Measurements from ENCODE around the gene CTSW. TPM values are rescaled to one million over a fixed set of nuclear protein-coding genes. Genes with fewer than 3 reads are reported as not detected.

The CTSW gene
- total and polyA plus RNA-seq, 2 donors (not counting 1 experiment from before 2014, with no cell fraction given): 0.84 to 4.6 TPM

Other genes starting within 250 kb of the CTSW start
- 448 and 461 TPM in 2 replicates for gene SIPA1, start 241.7 kb upstream of the CTSW start, total RNA-seq
- 308 and 314 TPM in 2 replicates for gene SIPA1, start 241.7 kb upstream of the CTSW start, polyA plus RNA-seq
- gene RELA, start 216.9 kb upstream of the CTSW start, total RNA-seq: 154 and 160 TPM in 2 replicates
- gene RELA, start 216.9 kb upstream of the CTSW start, polyA plus RNA-seq: 124 and 188 TPM in 2 replicates
- gene KAT5, start 167.6 kb upstream of the CTSW start, total RNA-seq: 134 and 142 TPM in 2 replicates
- gene KAT5, start 167.6 kb upstream of the CTSW start, polyA plus RNA-seq: 84.6 and 131 TPM in 2 replicates
- 75.3 and 81.6 TPM in 2 replicates for gene RNASEH2C, start 159.0 kb upstream of the CTSW start, total RNA-seq
- 71.6 and 95.0 TPM in 2 replicates for gene RNASEH2C, start 159.0 kb upstream of the CTSW start, polyA plus RNA-seq
- 25.2 and 26.3 TPM in 2 replicates for gene AP5B1, start 98.9 kb upstream of the CTSW start, total RNA-seq
- 9.4 and 9.6 TPM in 2 replicates for gene AP5B1, start 98.9 kb upstream of the CTSW start, polyA plus RNA-seq
- 0.15 and 0.17 TPM in 2 replicates for gene OVOL1, start 92.8 kb upstream of the CTSW start, total RNA-seq
- gene OVOL1, start 92.8 kb upstream of the CTSW start, polyA plus RNA-seq: 0.09 and 0.66 TPM in 2 replicates
- gene SNX32, start 45.9 kb upstream of the CTSW start, total RNA-seq: 0.34 and 0.57 TPM in 2 replicates
- 0.89 and 8.8 TPM in 2 replicates for gene SNX32, start 45.9 kb upstream of the CTSW start, polyA plus RNA-seq
- gene CFL1, start 21.7 kb upstream of the CTSW start, total RNA-seq: 439 and 455 TPM in 2 replicates
- gene CFL1, start 21.7 kb upstream of the CTSW start, polyA plus RNA-seq: 530 and 990 TPM in 2 replicates
- 71.1 and 74.5 TPM in 2 replicates for gene MUS81, start 19.4 kb upstream of the CTSW start, total RNA-seq
- 134 and 135 TPM in 2 replicates for gene MUS81, start 19.4 kb upstream of the CTSW start, polyA plus RNA-seq
- gene EFEMP2, start 7.0 kb upstream of the CTSW start, total RNA-seq: 9.5 and 11.7 TPM in 2 replicates
- 13.3 and 14.7 TPM in 2 replicates for gene EFEMP2, start 7.0 kb upstream of the CTSW start, polyA plus RNA-seq
- 59.8 and 63.4 TPM in 2 replicates for gene FIBP, start 8.6 kb downstream of the CTSW start, total RNA-seq
- gene FIBP, start 8.6 kb downstream of the CTSW start, polyA plus RNA-seq: 94.9 and 128 TPM in 2 replicates
- gene CCDC85B, start 10.8 kb downstream of the CTSW start, total RNA-seq: 16.8 and 18.2 TPM in 2 replicates
- 21.8 and 39.5 TPM in 2 replicates for gene CCDC85B, start 10.8 kb downstream of the CTSW start, polyA plus RNA-seq
- gene FOSL1, start 20.6 kb downstream of the CTSW start, total RNA-seq: not detected in 2 replicates
- 2.3 and 4.8 TPM in 2 replicates for gene FOSL1, start 20.6 kb downstream of the CTSW start, polyA plus RNA-seq
- gene C11orf68, start 39.2 kb downstream of the CTSW start, total RNA-seq: 50.6 and 57.6 TPM in 2 replicates
- gene C11orf68, start 39.2 kb downstream of the CTSW start, polyA plus RNA-seq: 16.6 and 34.9 TPM in 2 replicates
- gene DRAP1, start 39.6 kb downstream of the CTSW start, total RNA-seq: 62.9 and 71.7 TPM in 2 replicates
- gene DRAP1, start 39.6 kb downstream of the CTSW start, polyA plus RNA-seq: 83.9 and 90.2 TPM in 2 replicates
- not detected in 2 replicates for gene TSGA10IP, start 65.6 kb downstream of the CTSW start, total RNA-seq
- not detected in 2 replicates for gene TSGA10IP, start 65.6 kb downstream of the CTSW start, polyA plus RNA-seq
- gene SART1, start 81.9 kb downstream of the CTSW start, total RNA-seq: 97.4 and 102 TPM in 2 replicates
- 57.1 and 74.5 TPM in 2 replicates for gene SART1, start 81.9 kb downstream of the CTSW start, polyA plus RNA-seq
- gene EIF1AD, start 122.3 kb downstream of the CTSW start, total RNA-seq: 61.0 and 65.2 TPM in 2 replicates
- gene EIF1AD, start 122.3 kb downstream of the CTSW start, polyA plus RNA-seq: 56.9 and 100 TPM in 2 replicates
- gene BANF1, start 122.7 kb downstream of the CTSW start, total RNA-seq: 99.3 and 99.5 TPM in 2 replicates
- 74.3 and 75.7 TPM in 2 replicates for gene BANF1, start 122.7 kb downstream of the CTSW start, polyA plus RNA-seq
- not detected in 2 replicates for gene CST6, start 132.2 kb downstream of the CTSW start, total RNA-seq
- not detected in 2 replicates for gene CST6, start 132.2 kb downstream of the CTSW start, polyA plus RNA-seq
- not detected in 2 replicates for gene CATSPER1, start 146.6 kb downstream of the CTSW start, total RNA-seq
- not detected in 2 replicates for gene CATSPER1, start 146.6 kb downstream of the CTSW start, polyA plus RNA-seq
- gene GAL3ST3, start 169.3 kb downstream of the CTSW start, total RNA-seq: not detected in 2 replicates
- gene GAL3ST3, start 169.3 kb downstream of the CTSW start, polyA plus RNA-seq: not detected in 2 replicates
- gene SF3B2, start 172.5 kb downstream of the CTSW start, total RNA-seq: 205 and 214 TPM in 2 replicates
- gene SF3B2, start 172.5 kb downstream of the CTSW start, polyA plus RNA-seq: 123 and 139 TPM in 2 replicates
- 303 and 325 TPM in 2 replicates for gene PACS1, start 190.4 kb downstream of the CTSW start, total RNA-seq
- 121 and 131 TPM in 2 replicates for gene PACS1, start 190.4 kb downstream of the CTSW start, polyA plus RNA-seq

All from B cell (primary cell).